Kidney (tissue), 14 donors: ENCODE data around the gene F3. TPM values are rescaled to one million over a fixed set of nuclear protein-coding genes. Genes with fewer than 3 reads are reported as not detected.

ENCODE experiments used
- DNase-seq, 5 donors: peaks; one replicate each; pipeline ENCODE4 v3.0.0-alpha.2; 2013 to 2020
- FAIRE-seq: peaks from 2 replicates; lab custom pipeline; 2012; peaks lifted over from hg19 to GRCh38; lab: Jason Lieb, UNC
- H3K27ac ChIP-seq, 2 donors: one replicate each; pipeline ENCODE4 v1.7.0; 2013; ENCODE audit warnings: low read depth in 2 of 2, low read length in 2 of 2, inconsistent platforms in 1 of 2
- H3K27me3 ChIP-seq: one replicate; pipeline ENCODE4 v1.7.1; 2013; ENCODE audit warnings: low read length, inconsistent platforms; ENCODE audit not compliant: control insufficient read depth, insufficient read depth
- H3K36me3 ChIP-seq, 3 donors: one replicate each; pipeline versions ENCODE4 v1.7.0 to v1.7.1; 2013; ENCODE audit warnings: low read length in 3 of 3, control low read depth in 1 of 3, inconsistent platforms in 1 of 3; ENCODE audit not compliant: insufficient read depth in 3 of 3, control insufficient read depth in 2 of 3
- H3K4me1 ChIP-seq, 3 donors: one replicate each; pipeline versions ENCODE4 v1.7.0 to v1.7.1; 2013; ENCODE audit warnings: low read length in 3 of 3, inconsistent platforms in 1 of 3, low read depth in 1 of 3; ENCODE audit not compliant: control insufficient read depth in 2 of 3, insufficient read depth in 2 of 3
- H3K4me3 ChIP-seq, 3 donors: one replicate each; pipeline versions ENCODE4 v1.7.0 to v1.8.1; 2013; ENCODE audit warnings: low read length in 3 of 3, control low read depth in 1 of 3, inconsistent platforms in 1 of 3
- H3K9ac ChIP-seq, 3 donors: one replicate each; pipeline versions ENCODE4 v1.7.0 to v1.7.1; 2013; ENCODE audit warnings: low read length in 3 of 3, control low read depth in 1 of 3, inconsistent platforms in 1 of 3
- H3K9me3 ChIP-seq, 3 donors: one replicate each; pipeline versions ENCODE4 v1.7.0 to v1.7.1; 2013; ENCODE audit warnings: low read length in 3 of 3, control low read depth in 1 of 3, inconsistent platforms in 1 of 3; ENCODE audit not compliant: control insufficient read depth in 2 of 3, insufficient read depth in 1 of 3
- CTCF ChIP-seq: IDR thresholded peaks from 3 replicates; pipeline ENCODE4 v1.5.1; 2012; ENCODE audit warnings: mild to moderate bottlenecking, moderate library complexity, borderline replicate concordance; ENCODE audit not compliant: insufficient read depth; ENCODE audit errors: extremely low read depth
- intact Hi-C: fragments of 100-400 bp; cut with DNase I; formaldehyde crosslinking; loops from one replicate; pipeline ENCODE4 v1.11.1; 2022
- polyA plus RNA-seq: library from polyadenylated mRNA; stranded (reverse); fragments of 350-450 nt; fragmentation: Illumina TruSeq; extraction: RNeasy Lipid Tissue Mini Kit (QIAGEN cat#74804); gene quantifications from one replicate; pipeline ENCODE4 v1.2.3, GENCODE V29; 2014; ENCODE audit warnings: low read depth, low replicate concordance; ENCODE audit not compliant: insufficient read depth
- total RNA-seq: library from RNA; stranded (reverse); fragmentation: NEBNext Ultra II Directional; extraction: Animal tissue kit (Norgen Biotek cat#: 25700); gene quantifications from one replicate; pipeline ENCODE4 v1.2.1, GENCODE V29; 2021
- donor health status: control.
- donor health status: control.
- donor health status: control.
- donor health status: control.
- donor health status: control.
- donor health status: DM: yes; HTN: yes; CAD: no.
- donor health status: Normal renal cell carcinoma (clear cell type).

The F3 gene
- total and polyA plus RNA-seq, 2 donors from 2014 or later = 8.8 to 19.0 TPM

GRCh38 chr1:94538243-94538827 lies 3.2 kb downstream of the F3 start:
- H3K36me3 ChIP-seq = no peaks in the 10 kb centered on the region
- no peaks in the 10 kb centered on the region for H3K9me3 ChIP-seq

GRCh38 chr1:94537254-94537653 lies 4.3 kb downstream of the F3 start:
- H3K9me3 ChIP-seq = no peaks in the 10 kb centered on the region
- peak overlapping the region in 1 of 2 donors; percentile 13 for H3K27ac ChIP-seq
- no peak overlapping the region for H3K9ac ChIP-seq
- H3K4me1 ChIP-seq = no peaks in the 10 kb centered on the region
- no peak for FAIRE-seq
- H3K4me3 ChIP-seq = no peak overlapping the region
- TF ChIP-seq CTCF = no peak
- no peak for DNase-seq
- H3K27me3 ChIP-seq = no peaks in the 10 kb centered on the region
- intact Hi-C loops = no loop called here
- H3K36me3 ChIP-seq = no peaks in the 10 kb centered on the region

More at GRCh38 chr1:94538243-94538827, 3.2 kb downstream of the F3 start:
- H3K27me3 ChIP-seq = no peaks in the 10 kb centered on the region
- intact Hi-C loops = no loop called here
- DNase-seq = peak in 1 of 5 donors; percentile 14
- H3K9ac ChIP-seq = no peak overlapping the region
- no peak for FAIRE-seq
- no peak overlapping the region for H3K27ac ChIP-seq
- H3K4me3 ChIP-seq = peak overlapping the region in 2 of 3 donors; percentile 1 to 18
- no peaks in the 10 kb centered on the region for H3K4me1 ChIP-seq
- TF ChIP-seq CTCF = no peak

GRCh38 chr1:94535879-94536278 lies 5.7 kb downstream of the F3 start:
- no peak for TF ChIP-seq CTCF
- no peak for FAIRE-seq
- Histone ChIP-seq H3K9me3 (no peaks in the 10 kb centered on the region), H3K4me3 (no peak overlapping the region), H3K9ac (no peak overlapping the region), H3K36me3 (peaks cover 0 to under 1% (median 0%) of the 10 kb centered on the region in 3 donors), H3K4me1 (no peaks in the 10 kb centered on the region), H3K27ac (no peak overlapping the region), H3K27me3 (no peaks in the 10 kb centered on the region)
- intact Hi-C loops = no loop called here
- DNase-seq = no peak

- no peak for TF ChIP-seq CTCF
- no peaks in the 10 kb centered on the region for H3K4me1 ChIP-seq
- DNase-seq = no peak
- intact Hi-C loops = no loop called here
- no peak overlapping the region for H3K4me3 ChIP-seq
- no peak for FAIRE-seq
- H3K27me3 ChIP-seq = no peaks in the 10 kb centered on the region
- H3K36me3 ChIP-seq = peaks cover 0 to 2% (median 0%) of the 10 kb centered on the region in 3 donors
- no peaks in the 10 kb centered on the region for H3K9me3 ChIP-seq
- H3K9ac ChIP-seq = no peak overlapping the region
- H3K27ac ChIP-seq = no peak overlapping the region
These were observed 6.5 kb downstream of the F3 start for GRCh38 chr1:94535095-94535494.
